ENCODE data around the gene MSL1. TPM values are rescaled to one million over a fixed set of nuclear protein-coding genes. Genes with fewer than 3 reads are reported as not detected.

MSL1 gene
- total RNA-seq, 4 donors from 2014 or later, result 50.2 to 139 (median 61.9) TPM

DNA sequence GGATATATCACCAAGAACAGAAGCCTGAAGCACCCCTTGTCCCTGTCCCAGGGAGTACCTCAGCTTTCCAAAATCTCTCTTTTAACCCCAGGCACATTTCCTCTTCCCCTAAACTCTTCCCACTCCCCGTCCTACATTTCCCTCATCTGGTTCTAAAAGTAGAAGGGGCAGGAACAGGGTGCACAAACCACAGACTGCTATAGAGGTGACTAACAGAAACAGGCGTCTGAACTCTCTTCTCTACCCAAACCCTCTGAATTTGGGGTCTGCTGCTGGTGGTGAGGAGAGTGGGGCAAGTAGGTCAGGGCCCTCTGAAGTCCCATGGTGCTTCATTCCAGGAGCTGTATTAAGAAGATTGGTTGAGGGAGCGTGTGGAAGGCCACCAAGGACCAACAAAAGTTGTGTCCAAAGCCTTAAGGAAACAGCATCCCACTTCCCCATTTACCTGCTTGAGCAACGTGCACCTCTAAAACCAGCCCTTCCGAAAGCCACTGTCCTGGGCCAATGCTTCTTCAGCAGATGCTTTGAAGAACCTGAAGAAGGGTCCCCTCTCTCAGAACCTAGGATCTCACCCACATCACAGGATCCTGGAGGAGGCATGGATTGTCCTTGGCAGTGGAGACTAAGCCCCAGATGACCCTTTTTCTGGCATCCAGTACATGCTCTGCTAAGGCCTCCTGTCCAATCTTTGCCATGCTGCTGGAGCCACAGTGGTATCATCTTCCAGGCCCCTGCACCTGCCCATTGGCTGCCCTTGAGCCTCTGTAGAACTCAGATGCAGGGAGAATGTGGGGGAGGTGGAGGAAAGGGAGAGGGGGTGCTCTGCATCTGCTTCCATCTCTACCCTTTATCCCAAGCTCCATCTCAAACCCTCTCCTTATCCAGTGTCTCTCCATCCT, 15.7 kb upstream of the MSL1 start:
- DNase-seq (ENCODE audit: low spot score) (no peak), ATAC-seq (ENCODE audit: low FRiP score) (no peak)
- TF ChIP-seq, protein P1, sequence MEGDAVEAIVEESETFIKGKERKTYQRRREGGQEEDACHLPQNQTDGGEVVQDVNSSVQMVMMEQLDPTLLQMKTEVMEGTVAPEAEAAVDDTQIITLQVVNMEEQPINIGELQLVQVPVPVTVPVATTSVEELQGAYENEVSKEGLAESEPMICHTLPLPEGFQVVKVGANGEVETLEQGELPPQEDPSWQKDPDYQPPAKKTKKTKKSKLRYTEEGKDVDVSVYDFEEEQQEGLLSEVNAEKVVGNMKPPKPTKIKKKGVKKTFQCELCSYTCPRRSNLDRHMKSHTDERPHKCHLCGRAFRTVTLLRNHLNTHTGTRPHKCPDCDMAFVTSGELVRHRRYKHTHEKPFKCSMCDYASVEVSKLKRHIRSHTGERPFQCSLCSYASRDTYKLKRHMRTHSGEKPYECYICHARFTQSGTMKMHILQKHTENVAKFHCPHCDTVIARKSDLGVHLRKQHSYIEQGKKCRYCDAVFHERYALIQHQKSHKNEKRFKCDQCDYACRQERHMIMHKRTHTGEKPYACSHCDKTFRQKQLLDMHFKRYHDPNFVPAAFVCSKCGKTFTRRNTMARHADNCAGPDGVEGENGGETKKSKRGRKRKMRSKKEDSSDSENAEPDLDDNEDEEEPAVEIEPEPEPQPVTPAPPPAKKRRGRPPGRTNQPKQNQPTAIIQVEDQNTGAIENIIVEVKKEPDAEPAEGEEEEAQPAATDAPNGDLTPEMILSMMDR (IDR thresholded peaks at IDR 0.05), result no peak

DNA sequence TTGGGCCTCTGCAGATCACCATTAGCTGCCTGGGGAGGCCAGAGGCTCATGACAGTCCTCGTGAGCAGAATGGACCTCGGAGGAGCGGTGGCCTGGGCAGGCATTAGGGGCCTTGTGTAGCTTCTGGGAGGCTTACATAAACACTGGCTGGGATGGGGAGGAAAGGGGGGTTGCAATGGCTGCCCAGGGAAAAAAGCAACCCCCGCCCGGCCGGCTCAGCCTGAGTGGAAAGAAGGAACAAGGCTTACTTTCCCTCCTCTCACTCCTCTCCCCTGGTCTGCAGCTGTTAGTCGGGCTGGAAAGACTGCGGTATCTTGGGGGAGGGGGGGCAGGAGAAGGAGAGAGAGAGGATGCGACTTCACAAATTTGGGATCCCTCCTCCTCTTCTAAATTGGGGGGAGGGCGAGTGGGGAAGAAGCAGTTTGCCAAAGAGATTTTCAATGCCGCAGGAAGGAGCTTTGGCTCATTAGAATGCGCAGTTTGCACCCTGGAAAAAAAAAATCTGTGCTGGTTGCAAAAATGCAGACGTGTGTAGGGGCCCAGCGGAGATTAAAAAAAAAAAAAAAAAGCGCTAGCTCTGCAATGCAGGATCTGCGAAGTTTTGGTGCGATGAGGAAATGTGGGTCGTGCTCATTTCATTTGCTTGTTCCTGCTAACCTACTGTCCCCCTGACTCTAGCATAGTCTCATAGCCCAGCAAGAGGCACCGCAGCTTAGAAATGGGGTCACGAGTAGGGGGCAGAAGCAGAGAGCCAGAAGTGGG, 14.8 kb upstream of the MSL1 start:
- DNase-seq (ENCODE audit: low spot score), result no peak
- TF ChIP-seq, protein P1 (IDR thresholded peaks at IDR 0.05), result no peak
- no peak for ATAC-seq (ENCODE audit: low FRiP score)

DNA sequence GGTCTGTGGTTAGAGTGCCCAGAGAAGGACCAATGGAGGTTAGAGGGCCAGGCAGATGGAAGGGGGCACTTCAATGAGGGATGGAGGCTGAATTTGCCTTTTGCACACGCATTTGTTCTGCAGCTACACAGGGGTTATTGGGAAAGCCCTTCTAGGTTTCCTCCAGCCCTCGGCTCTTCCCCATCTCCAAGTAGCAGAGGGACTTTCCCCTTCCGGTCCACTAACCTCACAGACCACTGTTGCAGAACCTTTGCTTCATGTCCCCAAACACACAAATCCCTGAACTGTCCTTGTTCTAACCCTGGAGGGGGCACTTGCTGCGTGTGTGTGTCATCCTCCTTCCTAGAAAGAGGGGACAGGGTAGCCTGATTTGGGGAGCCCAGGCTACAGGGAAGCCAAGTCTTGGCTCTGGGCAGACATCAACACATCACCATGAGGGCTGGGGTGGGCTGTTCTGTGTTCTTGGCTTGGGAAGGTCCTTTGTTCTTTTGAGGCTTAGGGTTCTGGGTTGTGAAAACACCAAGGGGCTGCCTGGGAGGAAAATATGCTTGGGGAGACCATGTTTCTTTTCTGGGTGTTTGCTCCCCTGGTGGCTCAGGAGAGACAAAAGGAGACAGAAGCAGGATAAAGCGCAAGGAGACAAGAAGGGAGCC, 14.1 kb upstream of the MSL1 start:
- ATAC-seq (ENCODE audit: low FRiP score) (no peak), DNase-seq (ENCODE audit: low spot score) (no peak)
- TF ChIP-seq, protein P1 (IDR thresholded peaks at IDR 0.05), result no peak

DNA sequence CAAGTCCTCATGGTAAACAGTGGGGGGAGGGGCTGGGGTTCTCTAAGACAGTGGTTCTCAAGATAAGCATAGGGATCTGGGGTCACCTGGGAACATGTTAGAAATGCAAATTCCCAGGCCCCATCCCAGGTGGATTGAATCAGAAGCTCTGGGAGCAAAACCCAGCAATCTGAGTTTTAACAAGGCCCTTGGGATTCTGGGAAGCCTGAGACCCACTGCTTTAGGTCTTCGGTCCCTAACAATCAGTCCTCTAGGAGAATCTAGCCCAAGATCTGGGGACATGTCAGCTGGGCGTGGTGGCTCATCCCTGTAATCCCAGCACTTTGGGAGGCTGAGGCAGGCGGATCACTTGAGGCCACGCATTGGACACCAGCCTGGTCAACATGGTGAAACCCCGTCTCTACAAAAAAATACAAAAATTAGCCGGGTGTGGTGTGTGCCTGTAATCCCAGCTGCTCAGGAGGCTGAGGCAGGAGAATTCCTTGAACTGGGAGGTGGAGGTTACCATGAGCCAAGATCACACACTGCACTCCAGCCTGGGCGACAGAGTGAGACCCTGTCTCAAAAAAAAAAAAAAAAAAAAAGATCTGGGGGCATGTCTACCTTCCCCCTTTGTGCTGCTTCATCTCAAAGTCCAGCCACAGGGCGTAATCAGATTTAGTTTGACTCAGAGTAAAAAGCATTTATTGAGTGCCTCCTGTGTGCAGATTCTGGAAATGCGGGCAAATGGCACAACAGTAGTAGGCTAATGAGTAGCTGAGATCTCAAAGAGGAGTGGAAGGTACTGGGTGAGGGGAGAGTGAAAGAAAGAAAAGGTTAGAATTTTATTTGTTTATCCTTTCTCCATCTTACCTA, 12.6 kb upstream of the MSL1 start:
- no peak for ATAC-seq (ENCODE audit: low FRiP score)
- TF ChIP-seq, protein P1 (IDR thresholded peaks at IDR 0.05), result no peak
- DNase-seq (ENCODE audit: low spot score), result no peak

DNA sequence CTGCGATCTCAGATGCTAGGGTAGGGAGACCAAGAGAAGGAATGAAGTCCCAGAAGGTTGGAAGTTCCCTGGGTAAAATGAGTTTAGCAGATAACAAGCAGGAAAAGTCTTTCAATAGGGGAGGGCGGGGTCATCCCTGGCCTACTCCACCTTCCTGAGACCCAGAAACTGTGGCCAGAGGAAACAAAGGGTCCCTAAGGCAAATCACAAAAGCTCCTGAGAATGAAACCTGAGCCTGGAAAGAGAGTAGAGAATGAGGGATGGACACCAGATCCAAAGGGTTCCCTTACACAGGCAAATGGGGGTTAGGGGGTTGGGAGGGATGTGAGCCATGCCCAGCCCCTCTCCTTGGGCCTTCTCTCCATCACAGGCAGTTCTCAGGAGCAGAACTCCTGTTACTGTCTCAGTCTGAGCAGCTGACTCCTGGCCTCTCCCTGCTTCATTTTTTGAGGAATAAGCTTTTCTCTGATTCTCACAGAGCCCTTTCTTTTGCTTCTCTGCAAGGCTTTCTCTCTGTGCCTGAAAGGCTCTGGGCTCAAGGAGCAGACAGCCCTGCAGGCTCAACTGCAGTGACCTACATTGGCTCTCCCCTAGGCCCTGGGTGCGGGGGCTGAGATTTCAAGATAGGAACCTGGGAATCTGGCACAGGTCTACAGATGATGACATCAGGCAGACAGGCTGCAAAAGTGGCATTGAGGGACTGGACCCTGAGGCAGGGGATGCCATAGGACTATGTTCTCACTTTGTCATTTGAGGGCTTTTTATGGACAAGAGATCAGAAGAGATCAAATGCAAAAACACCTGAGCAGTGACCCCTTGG, 11.5 kb upstream of the MSL1 start:
- TF ChIP-seq, protein P1 (IDR thresholded peaks at IDR 0.05), result no peak
- ATAC-seq (ENCODE audit: low FRiP score) (no peak), DNase-seq (ENCODE audit: low spot score) (no peak)
